HepG2 (cell line): ENCODE data around the gene SIAH1. TPM values are rescaled to one million over a fixed set of nuclear protein-coding genes. Genes with fewer than 3 reads are reported as not detected.
A peak's percentile ranks its signal among the peaks of the same experiment; 100 is the strongest.

Experiments
- CHD4 ChIP-seq: fragments of 200-600 bp; sonication (generic); IDR thresholded peaks from 2 replicates; pipeline ENCODE4 v1.7.0; 2017; ENCODE audit warnings: mild to moderate bottlenecking, low read length, borderline replicate concordance
- KDM2A ChIP-seq: sonication (generic); formaldehyde crosslinking; IDR thresholded peaks from 2 replicates; pipeline ENCODE4 v1.4.0; 2020; ENCODE audit warnings: low read depth, missing genetic modification reagents, borderline replicate concordance
- KIAA2018 ChIP-seq: sonication (generic); formaldehyde crosslinking; IDR thresholded peaks from 2 replicates; pipeline ENCODE4 v1.5.0; 2020; ENCODE audit warnings: mild to moderate bottlenecking, missing genetic modification reagents, borderline replicate concordance
- KLF11 ChIP-seq: IDR thresholded peaks from 2 replicates; pipeline ENCODE4 v1.6.1; 2016; ENCODE audit warnings: missing compliant biosample characterization
- RARA ChIP-seq: IDR thresholded peaks from 2 replicates; pipeline ENCODE4 v1.6.1; 2016; ENCODE audit warnings: missing genetic modification reagents, missing compliant biosample characterization
- RBAK ChIP-seq: sonication (generic); formaldehyde crosslinking; IDR thresholded peaks from 2 replicates; pipeline ENCODE4 v1.5.1; 2020; ENCODE audit warnings: mild to moderate bottlenecking, missing genetic modification reagents
- SALL1 ChIP-seq: sonication (generic); formaldehyde crosslinking; IDR thresholded peaks from 2 replicates; pipeline ENCODE4 v1.8.0; 2022; ENCODE audit warnings: mild to moderate bottlenecking, missing genetic modification reagents
- SP4 ChIP-seq: sonication (generic); formaldehyde crosslinking; IDR thresholded peaks from 2 replicates; pipeline ENCODE4 v1.8.1; 2023; ENCODE audit warnings: mild to moderate bottlenecking, missing genetic modification reagents
- ZBTB38 ChIP-seq: sonication (generic); formaldehyde crosslinking; IDR thresholded peaks from 2 replicates; pipeline ENCODE4 v1.5.1; 2020; ENCODE audit warnings: mild to moderate bottlenecking, missing genetic modification reagents
- ZBTB4 ChIP-seq: sonication (generic); formaldehyde crosslinking; IDR thresholded peaks from 2 replicates; pipeline ENCODE4 v1.4.0; 2020; ENCODE audit warnings: missing genetic modification reagents, mild to moderate bottlenecking, borderline replicate concordance
- ZFP90 ChIP-seq: sonication (generic); formaldehyde crosslinking; IDR thresholded peaks from 2 replicates; pipeline ENCODE4 v1.8.0; 2022; ENCODE audit warnings: missing genetic modification reagents, mild to moderate bottlenecking, inconsistent platforms, borderline replicate concordance
- ZNF235 ChIP-seq: sonication (generic); formaldehyde crosslinking; IDR thresholded peaks from 2 replicates; pipeline ENCODE4 v1.8.1; 2023; ENCODE audit warnings: mild to moderate bottlenecking, missing genetic modification reagents, borderline replicate concordance
- ZNF639 ChIP-seq: conservative IDR thresholded peaks from 2 replicates; pipeline ENCODE4 v1.6.1; 2018; ENCODE audit warnings: missing genetic modification reagents
- ZNF850 ChIP-seq: sonication (generic); formaldehyde crosslinking; conservative IDR thresholded peaks from 2 replicates; pipeline ENCODE4 v1.9.0; 2021; ENCODE audit warnings: mild to moderate bottlenecking, missing genetic modification reagents
- polyA plus RNA-seq, 8 experiments: library from polyadenylated mRNA; depleted of rRNA in 3 of 8; stranded (reverse) in 7 of 8; unstranded in 1 of 8; fragments of >200 nt; fragmentation: Illumina TruSeq in 4 of 8; extraction: Trizol in 4 of 8; gene quantifications; 2 replicates each; pipeline versions ENCODE4 v1.2.1 to v1.2.3, GENCODE V29; 2011 to 2016; ENCODE audit warnings: low read depth in 4 of 8, missing spikeins in 1 of 8, mixed read lengths in 1 of 8; ENCODE audit not compliant: insufficient read depth in 1 of 8
- total RNA-seq, 5 experiments: library from RNA; depleted of rRNA; stranded (reverse); fragments of >200 nt; fragmentation: Illumina TruSeq; extraction: Trizol; gene quantifications; 2 replicates each; pipeline ENCODE4 v1.2.3, GENCODE V29; 2016; ENCODE audit warnings: low read depth in 1 of 5

The SIAH1 gene
- total and polyA plus RNA-seq, 2 of the 13 experiments (the other 11 are each of a cell fraction or from before 2014, with no cell fraction given): 16.0 to 28.6 TPM

GRCh38 chr16:48386559-48387312 lies 1.5 kb upstream of the SIAH1 start (continued):
- no peak for TF ChIP-seq CHD4
- TF ChIP-seq KDM2A (CRISPR knock-in tag): 0 out of 2 replicates have a peak, but pooled peaks have one; percentile 10
- TF ChIP-seq KLF11 (CRISPR knock-in tag): no peak
- no peak for TF ChIP-seq ZNF235 (CRISPR knock-in tag)
- peak; percentile 63; the same call in 1 of the 2 replicates for TF ChIP-seq ZNF850 (CRISPR knock-in tag)
- no peak for TF ChIP-seq ZNF639 (CRISPR knock-in tag)
- TF ChIP-seq KIAA2018 (CRISPR knock-in tag): no peak
- TF ChIP-seq RARA (CRISPR knock-in tag): peak; percentile 55
- no peak for TF ChIP-seq SP4 (CRISPR knock-in tag)
- TF ChIP-seq SALL1 (CRISPR knock-in tag): peak; percentile 17; the same call in 1 of the 2 replicates
- peak; percentile 70 for TF ChIP-seq ZBTB38 (CRISPR knock-in tag)
- TF ChIP-seq ZBTB4 (CRISPR knock-in tag): peak; percentile 33; the same call in 1 of the 2 replicates
- no peak for TF ChIP-seq RBAK (CRISPR knock-in tag)
- TF ChIP-seq ZFP90: no peak
